ENCODE measurements around the gene FAM229B. TPM values are rescaled to one million over a fixed set of nuclear protein-coding genes. Genes with fewer than 3 reads are reported as not detected.

Gene FAM229B
- total RNA-seq, 2 experiments from 2014 or later, result 9.5 to 10.2 TPM

GRCh38 chr6:112148103-112148502, 60.7 kb downstream of the FAM229B start:
- Mint-ChIP-seq H3K9me3 (no peaks in the 10 kb centered on the region), H3K36me3 (ENCODE audit: low read depth) (no peaks in the 10 kb centered on the region), H3K4me1 (ENCODE audit: low read depth) (no peaks in the 10 kb centered on the region), H3K4me3 (no peak overlapping the region), H3K27me3 (ENCODE audit: low read depth) (no peaks in the 10 kb centered on the region), H3K27ac (no peak overlapping the region)
- DNase-seq, result no peak
- CTCF ChIA-PET, result interaction anchor here (1.1 kb wide), 1 partner anchor 15 kb away, joined by 5 read pairs; no protein-coding TSS in a partner anchor
- intact Hi-C loops (cut with micrococcal nuclease), result no loop called here

GRCh38 chr6:112149236-112149635, 61.8 kb downstream of the FAM229B start:
- H3K27me3 Mint-ChIP-seq (ENCODE audit: low read depth), result no peaks in the 10 kb centered on the region
- no peak for DNase-seq
- H3K27ac Mint-ChIP-seq, result no peak overlapping the region
- H3K4me1 Mint-ChIP-seq (ENCODE audit: low read depth), result peaks cover 8% of the 10 kb centered on the region
- CTCF ChIA-PET, result interaction anchor here (0.9 kb wide), 1 partner anchor 14 kb away, joined by 4 read pairs; no protein-coding TSS in a partner anchor
- intact Hi-C loops (cut with micrococcal nuclease), result no loop called here
- no peaks in the 10 kb centered on the region for H3K36me3 Mint-ChIP-seq (ENCODE audit: low read depth)
- H3K9me3 Mint-ChIP-seq, result no peaks in the 10 kb centered on the region
- no peak overlapping the region for H3K4me3 Mint-ChIP-seq

GRCh38 chr6:112149719-112150263, 62.4 kb downstream of the FAM229B start:
- H3K4me3 Mint-ChIP-seq, result no peak overlapping the region

GRCh38 chr6:112150363-112150762, 63.0 kb downstream of the FAM229B start:
- H3K4me3 Mint-ChIP-seq, result no peak overlapping the region
- intact Hi-C loops (cut with micrococcal nuclease), result no loop called here
- no peak for DNase-seq
- peaks cover 17% of the 10 kb centered on the region for H3K4me1 Mint-ChIP-seq (ENCODE audit: low read depth)
- CTCF ChIA-PET, result interaction anchor here (1.7 kb wide), 1 partner anchor 12 kb away, joined by 12 read pairs; no protein-coding TSS in a partner anchor
- H3K36me3 Mint-ChIP-seq (ENCODE audit: low read depth), result no peaks in the 10 kb centered on the region
- H3K9me3 Mint-ChIP-seq, result no peaks in the 10 kb centered on the region
- H3K27me3 Mint-ChIP-seq (ENCODE audit: low read depth), result no peaks in the 10 kb centered on the region
- H3K27ac Mint-ChIP-seq, result no peak overlapping the region

More at GRCh38 chr6:112149719-112150263, 62.4 kb downstream of the FAM229B start:
- H3K27ac Mint-ChIP-seq, result no peak overlapping the region
- H3K4me1 Mint-ChIP-seq (ENCODE audit: low read depth), result peaks cover 13% of the 10 kb centered on the region
- H3K27me3 Mint-ChIP-seq (ENCODE audit: low read depth), result no peaks in the 10 kb centered on the region
- no peaks in the 10 kb centered on the region for H3K9me3 Mint-ChIP-seq
- CTCF ChIA-PET, result interaction anchor here (0.9 kb wide), 1 partner anchor 14 kb away, joined by 4 read pairs; no protein-coding TSS in a partner anchor
- intact Hi-C loops (cut with micrococcal nuclease), result no loop called here
- no peak for DNase-seq
- no peaks in the 10 kb centered on the region for H3K36me3 Mint-ChIP-seq (ENCODE audit: low read depth)

Other genes starting within 250 kb of the FAM229B start
- gene FYN, start 214.1 kb upstream of the FAM229B start, total RNA-seq, result 100 to 1,000 TPM; 236 to 244 TPM
- gene CCN6, start 33.5 kb upstream of the FAM229B start, total RNA-seq, result under 1 TPM in 1 of 2 experiments, not detected in 1; 0.21 TPM
- 10 to 100 TPM; 53.7 to 62.7 TPM for gene TUBE1, start 109 bp upstream of the FAM229B start, total RNA-seq
- not detected for gene LAMA4, start 167.0 kb downstream of the FAM229B start, total RNA-seq